Endothelial cell (in vitro differentiated cells): ENCODE measurements around the gene SLC9A6. TPM values are rescaled to one million over a fixed set of nuclear protein-coding genes. Genes with fewer than 3 reads are reported as not detected.

ENCODE experiments used
- DNase-seq: peaks from one replicate; pipeline ENCODE4 v3.0.0; 2021; ENCODE audit warnings: low spot score
- H3K27ac Mint-ChIP-seq: one replicate; pipeline ENCODE4 v1.8.0; 2021; ENCODE audit warnings: mixed read lengths, inconsistent platforms; ENCODE audit not compliant: unreplicated experiment
- H3K27me3 Mint-ChIP-seq: one replicate; pipeline ENCODE4 v1.8.0; 2021; ENCODE audit warnings: mild to moderate bottlenecking, moderate library complexity, mixed read lengths, inconsistent platforms; ENCODE audit not compliant: unreplicated experiment
- H3K36me3 Mint-ChIP-seq: one replicate; pipeline ENCODE4 v1.8.0; 2021; ENCODE audit warnings: mild to moderate bottlenecking, low read depth, mixed read lengths, inconsistent platforms; ENCODE audit not compliant: unreplicated experiment
- H3K4me1 Mint-ChIP-seq: one replicate; pipeline ENCODE4 v1.8.0; 2021; ENCODE audit warnings: mild to moderate bottlenecking, mixed read lengths, inconsistent platforms; ENCODE audit not compliant: unreplicated experiment
- H3K4me3 Mint-ChIP-seq: one replicate; pipeline ENCODE4 v1.8.0; 2021; ENCODE audit warnings: mild to moderate bottlenecking, mixed read lengths, inconsistent platforms; ENCODE audit not compliant: unreplicated experiment
- H3K9me3 Mint-ChIP-seq: one replicate; pipeline ENCODE4 v1.8.0; 2021; ENCODE audit warnings: mixed read lengths, inconsistent platforms; ENCODE audit not compliant: unreplicated experiment
- total RNA-seq: library from RNA; stranded (reverse); fragmentation: NEBNext Ultra II Directional; extraction: Animal tissue kit (Norgen Biotek cat#: 25700); gene quantifications from one replicate; pipeline ENCODE4 v1.2.1, GENCODE V29; 2021; ENCODE audit not compliant: unreplicated experiment
- TF ChIP-seq, protein P1 (sequence below): fragments of 200-600 bp; sonication (generic); IDR thresholded peaks from one replicate; pipeline ENCODE4 v1.5.0; 2021; ENCODE audit warnings: antibody characterized with exemption; ENCODE audit not compliant: unreplicated experiment

Gene SLC9A6
- total RNA-seq, 1 donor from 2014 or later: 12.2 TPM

DNA sequence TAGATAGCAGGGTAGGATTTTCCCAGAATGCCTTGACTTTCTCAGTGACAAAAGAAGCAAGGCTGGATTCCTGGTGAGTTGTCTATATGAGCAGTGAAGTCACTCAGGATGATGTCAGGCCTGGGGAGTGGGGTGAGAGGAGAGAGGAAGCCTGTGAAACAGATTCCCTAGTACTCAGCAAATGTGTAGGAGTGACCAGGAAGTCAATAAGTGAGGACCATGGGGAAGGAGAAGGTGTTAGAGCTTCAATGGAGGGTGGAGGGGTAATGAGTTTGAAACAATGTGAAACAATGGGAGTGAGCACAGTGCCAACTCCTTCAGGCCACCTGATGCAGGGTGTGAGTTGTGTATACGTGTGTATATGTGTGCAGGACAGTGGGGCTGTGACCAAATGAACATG is 2.4 kb upstream of the SLC9A6 start:
- H3K27ac Mint-ChIP-seq: no peak overlapping the region
- no peaks in the 10 kb centered on the region for H3K36me3 Mint-ChIP-seq
- H3K9me3 Mint-ChIP-seq: no peaks in the 10 kb centered on the region
- no peak for DNase-seq
- H3K27me3 Mint-ChIP-seq: peaks cover 5% of the 10 kb centered on the region
- no peak overlapping the region for H3K4me3 Mint-ChIP-seq
- peaks cover 40% of the 10 kb centered on the region for H3K4me1 Mint-ChIP-seq
- TF ChIP-seq, protein P1, sequence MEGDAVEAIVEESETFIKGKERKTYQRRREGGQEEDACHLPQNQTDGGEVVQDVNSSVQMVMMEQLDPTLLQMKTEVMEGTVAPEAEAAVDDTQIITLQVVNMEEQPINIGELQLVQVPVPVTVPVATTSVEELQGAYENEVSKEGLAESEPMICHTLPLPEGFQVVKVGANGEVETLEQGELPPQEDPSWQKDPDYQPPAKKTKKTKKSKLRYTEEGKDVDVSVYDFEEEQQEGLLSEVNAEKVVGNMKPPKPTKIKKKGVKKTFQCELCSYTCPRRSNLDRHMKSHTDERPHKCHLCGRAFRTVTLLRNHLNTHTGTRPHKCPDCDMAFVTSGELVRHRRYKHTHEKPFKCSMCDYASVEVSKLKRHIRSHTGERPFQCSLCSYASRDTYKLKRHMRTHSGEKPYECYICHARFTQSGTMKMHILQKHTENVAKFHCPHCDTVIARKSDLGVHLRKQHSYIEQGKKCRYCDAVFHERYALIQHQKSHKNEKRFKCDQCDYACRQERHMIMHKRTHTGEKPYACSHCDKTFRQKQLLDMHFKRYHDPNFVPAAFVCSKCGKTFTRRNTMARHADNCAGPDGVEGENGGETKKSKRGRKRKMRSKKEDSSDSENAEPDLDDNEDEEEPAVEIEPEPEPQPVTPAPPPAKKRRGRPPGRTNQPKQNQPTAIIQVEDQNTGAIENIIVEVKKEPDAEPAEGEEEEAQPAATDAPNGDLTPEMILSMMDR: no peak

DNA sequence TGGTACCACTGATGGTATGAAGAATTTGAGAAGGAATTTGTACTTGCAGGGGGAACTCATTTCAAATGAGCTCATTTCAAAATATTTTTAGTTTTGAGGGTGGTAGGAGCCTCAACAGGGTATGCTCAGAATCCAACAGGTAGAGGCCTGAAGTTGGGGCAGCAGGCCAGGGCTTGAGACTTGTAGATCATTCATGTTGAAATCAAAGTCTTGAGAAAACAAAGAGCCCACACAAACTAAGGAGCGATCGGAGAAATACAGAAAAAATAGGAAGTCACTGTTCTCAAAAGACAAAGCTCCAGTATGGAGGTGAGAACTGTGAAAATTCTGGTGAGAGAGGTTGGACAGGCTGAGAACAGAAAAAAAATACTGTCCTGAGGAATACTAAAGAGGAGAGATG is 979 bp upstream of the SLC9A6 start:
- Mint-ChIP-seq H3K4me3 (peak overlapping the region; percentile 83), H3K27ac (no peak overlapping the region), H3K36me3 (no peaks in the 10 kb centered on the region), H3K27me3 (peaks cover 7% of the 10 kb centered on the region), H3K9me3 (no peaks in the 10 kb centered on the region), H3K4me1 (peaks cover 37% of the 10 kb centered on the region)
- TF ChIP-seq, protein P1: no peak
- DNase-seq: no peak

DNA sequence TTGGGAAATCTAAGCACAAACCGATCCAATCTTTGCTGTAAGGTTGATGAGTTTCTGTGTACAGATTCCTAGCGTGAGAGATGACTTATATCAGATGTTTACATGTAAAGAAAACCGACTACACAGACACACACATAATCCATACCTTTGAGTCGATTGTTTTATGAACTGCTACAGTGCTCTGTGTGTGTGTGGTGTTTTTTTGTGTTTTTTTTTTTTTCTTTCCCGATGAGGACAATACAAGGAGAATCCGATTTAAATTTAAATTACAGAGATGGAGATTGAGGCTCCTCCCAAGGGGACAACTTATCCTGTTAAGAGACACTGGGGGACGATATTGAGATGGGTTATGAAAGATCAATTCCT is 461 bp upstream of the SLC9A6 start:
- Mint-ChIP-seq H3K4me1 (peaks cover 37% of the 10 kb centered on the region), H3K4me3 (peak overlapping the region; percentile 83), H3K27me3 (peaks cover 5% of the 10 kb centered on the region), H3K27ac (peak overlapping the region; percentile 71), H3K36me3 (no peaks in the 10 kb centered on the region), H3K9me3 (no peaks in the 10 kb centered on the region)
- TF ChIP-seq, protein P1: no peak
- no peak for DNase-seq

DNA sequence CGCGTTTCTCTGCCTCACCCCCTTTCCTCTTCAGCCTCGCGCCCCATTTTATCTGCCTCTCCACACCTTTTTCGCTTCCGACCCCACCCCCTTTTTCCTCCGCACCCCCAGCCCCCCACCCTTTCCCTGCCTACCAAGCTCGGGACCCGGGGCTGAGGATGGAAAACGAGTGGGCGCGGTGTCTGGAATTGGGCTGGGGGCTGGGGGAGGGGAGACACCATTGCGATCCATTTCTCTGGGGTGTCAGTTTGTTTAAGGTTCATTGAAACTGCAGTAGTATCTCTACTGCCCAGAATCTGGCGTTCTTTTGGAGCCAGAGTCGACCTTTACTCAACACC is 707 bp downstream of the SLC9A6 start:
- Mint-ChIP-seq H3K36me3 (no peaks in the 10 kb centered on the region), H3K27ac (no peak overlapping the region), H3K4me1 (peaks cover 34% of the 10 kb centered on the region), H3K4me3 (peak overlapping the region; percentile 92), H3K9me3 (no peaks in the 10 kb centered on the region), H3K27me3 (peaks cover 5% of the 10 kb centered on the region)
- no peak for DNase-seq
- TF ChIP-seq, protein P1: no peak

DNA sequence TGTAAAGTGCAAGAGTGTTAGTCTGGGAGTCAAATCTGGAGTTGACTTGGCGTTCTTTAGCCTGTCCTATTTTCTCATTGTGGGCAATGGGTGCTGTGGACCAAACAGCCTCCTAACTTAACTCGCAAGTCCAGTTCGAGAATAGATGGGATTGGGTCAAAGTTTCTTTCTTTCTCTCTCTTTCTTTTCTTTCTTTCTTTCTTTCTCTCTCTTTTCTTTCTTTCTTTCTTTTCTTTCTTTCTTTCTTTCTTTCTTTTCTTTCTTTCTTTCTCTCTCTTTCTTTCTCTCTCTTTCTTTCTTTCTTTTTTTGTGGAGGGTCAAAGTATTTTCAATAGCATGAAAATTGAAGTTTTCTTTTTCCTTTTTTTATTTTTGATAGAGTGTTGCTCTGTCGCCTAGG is 3.0 kb downstream of the SLC9A6 start:
- H3K4me1 Mint-ChIP-seq: peaks cover 21% of the 10 kb centered on the region
- DNase-seq: no peak
- H3K4me3 Mint-ChIP-seq: no peak overlapping the region
- H3K9me3 Mint-ChIP-seq: no peaks in the 10 kb centered on the region
- peaks cover 4% of the 10 kb centered on the region for H3K27me3 Mint-ChIP-seq
- H3K36me3 Mint-ChIP-seq: peaks cover 3% of the 10 kb centered on the region
- TF ChIP-seq, protein P1: no peak
- no peak overlapping the region for H3K27ac Mint-ChIP-seq
